GM12891 (cell line): ENCODE results near the gene COX6A2.
"Not testable (repeated sequence)": the region's sequence is repeated elsewhere in the genome, so short reads cannot be mapped to it uniquely, and the experiment has no call there.

ENCODE experiments used
- PAX5 ChIP-seq: IDR thresholded peaks from 2 replicates; pipeline ENCODE4 v1.6.1; 2011; ENCODE audit warnings: low read length, moderate library complexity, mild to moderate bottlenecking; ENCODE audit not compliant: insufficient read depth, severe bottlenecking
- POLR2A ChIP-seq: IDR thresholded peaks from 2 replicates; pipeline ENCODE4 v1.6.1; 2011; ENCODE audit warnings: low read depth, low read length, control low read depth
- POLR2AphosphoS5 ChIP-seq: IDR thresholded peaks from 2 replicates; pipeline ENCODE4 v1.6.1; 2011; ENCODE audit warnings: low read depth, low read length, control low read depth
- POU2F2 ChIP-seq: IDR thresholded peaks from 2 replicates; pipeline ENCODE4 v1.6.1; 2011; ENCODE audit warnings: low read depth, mild to moderate bottlenecking, control low read depth, low read length, moderate library complexity
- SPI1 ChIP-seq: IDR thresholded peaks from 2 replicates; pipeline ENCODE4 v1.6.1; 2011; ENCODE audit warnings: low read depth, low read length, control low read depth
- TAF1 ChIP-seq: IDR thresholded peaks from 2 replicates; pipeline ENCODE4 v1.6.1; 2011; ENCODE audit warnings: low read depth, low read length, control low read depth

- not testable (repeated sequence) for TF ChIP-seq POLR2A, TAF1, SPI1, POLR2AphosphoS5, POU2F2, PAX5
Measured at GRCh38 chr16:31417036-31417435, 11.1 kb downstream of the COX6A2 start.
